Measurements from ENCODE around the gene DDX39A. TPM values are rescaled to one million over a fixed set of nuclear protein-coding genes. Genes with fewer than 3 reads are reported as not detected.

Gene DDX39A
- total RNA-seq, 1 experiment from 2014 or later, result 117 TPM

- Histone ChIP-seq H3K36me3 (ENCODE audit: control insufficient read depth, insufficient read depth, low read length) (peaks cover 5% of the 10 kb centered on the region), H3K9me3 (ENCODE audit: control insufficient read depth, insufficient read depth, low read depth, low read length) (no peaks in the 10 kb centered on the region), H3K4me1 (ENCODE audit: control insufficient read depth, insufficient read depth, low read length) (peaks cover 28% of the 10 kb centered on the region), H3K27ac (ENCODE audit: low read length) (no peak overlapping the region), H3K4me3 (ENCODE audit: low read depth in 2 of 2, low read length in 2 of 2) (no peak overlapping the region), H3K27me3 (ENCODE audit: control insufficient read depth, insufficient read depth, low read length) (no peaks in the 10 kb centered on the region)
- ChIA-PET CTCF (no interaction called here), POLR2A (interaction anchor here (0.7 kb wide), 1 partner anchor 276 kb away, joined by 3 read pairs; no protein-coding TSS in a partner anchor)
- TF ChIP-seq, protein P1, sequence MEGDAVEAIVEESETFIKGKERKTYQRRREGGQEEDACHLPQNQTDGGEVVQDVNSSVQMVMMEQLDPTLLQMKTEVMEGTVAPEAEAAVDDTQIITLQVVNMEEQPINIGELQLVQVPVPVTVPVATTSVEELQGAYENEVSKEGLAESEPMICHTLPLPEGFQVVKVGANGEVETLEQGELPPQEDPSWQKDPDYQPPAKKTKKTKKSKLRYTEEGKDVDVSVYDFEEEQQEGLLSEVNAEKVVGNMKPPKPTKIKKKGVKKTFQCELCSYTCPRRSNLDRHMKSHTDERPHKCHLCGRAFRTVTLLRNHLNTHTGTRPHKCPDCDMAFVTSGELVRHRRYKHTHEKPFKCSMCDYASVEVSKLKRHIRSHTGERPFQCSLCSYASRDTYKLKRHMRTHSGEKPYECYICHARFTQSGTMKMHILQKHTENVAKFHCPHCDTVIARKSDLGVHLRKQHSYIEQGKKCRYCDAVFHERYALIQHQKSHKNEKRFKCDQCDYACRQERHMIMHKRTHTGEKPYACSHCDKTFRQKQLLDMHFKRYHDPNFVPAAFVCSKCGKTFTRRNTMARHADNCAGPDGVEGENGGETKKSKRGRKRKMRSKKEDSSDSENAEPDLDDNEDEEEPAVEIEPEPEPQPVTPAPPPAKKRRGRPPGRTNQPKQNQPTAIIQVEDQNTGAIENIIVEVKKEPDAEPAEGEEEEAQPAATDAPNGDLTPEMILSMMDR (IDR thresholded peaks at IDR 0.05), result no peak
- no peak for TF ChIP-seq REST (IDR thresholded peaks at IDR 0.05; ENCODE audit: insufficient read depth in 1 of 2, low read depth in 2 of 2, low read length in 1 of 2)
- no peak for TF ChIP-seq TCF7L2 (IDR thresholded peaks at IDR 0.05; ENCODE audit: low read depth, low read length)
- no peak for TF ChIP-seq SIN3A (IDR thresholded peaks at IDR 0.05; ENCODE audit: borderline replicate concordance, insufficient read depth, low read depth, low read length)
- TF ChIP-seq POLR2AphosphoS5 (IDR thresholded peaks at IDR 0.05; ENCODE audit: low read depth, low read length), result no peak
- BruUV-seq (replicated peaks), result no TSS peak
- intact Hi-C loops (cut with micrococcal nuclease; ENCODE audit: unreplicated experiment), result no loop called here
- DNase-seq (ENCODE audit: low read depth, low spot score) (no peak), ATAC-seq (no peak)
- in situ Hi-C loops (cut with HindIII; ENCODE audit: low pct_unique_long_range_greater_than_20kb, low sequenced_read_pairs), result no loop called here
Observed at GRCh38 chr19:14412996-14413692, 6.0 kb downstream of the DDX39A start.

DNA sequence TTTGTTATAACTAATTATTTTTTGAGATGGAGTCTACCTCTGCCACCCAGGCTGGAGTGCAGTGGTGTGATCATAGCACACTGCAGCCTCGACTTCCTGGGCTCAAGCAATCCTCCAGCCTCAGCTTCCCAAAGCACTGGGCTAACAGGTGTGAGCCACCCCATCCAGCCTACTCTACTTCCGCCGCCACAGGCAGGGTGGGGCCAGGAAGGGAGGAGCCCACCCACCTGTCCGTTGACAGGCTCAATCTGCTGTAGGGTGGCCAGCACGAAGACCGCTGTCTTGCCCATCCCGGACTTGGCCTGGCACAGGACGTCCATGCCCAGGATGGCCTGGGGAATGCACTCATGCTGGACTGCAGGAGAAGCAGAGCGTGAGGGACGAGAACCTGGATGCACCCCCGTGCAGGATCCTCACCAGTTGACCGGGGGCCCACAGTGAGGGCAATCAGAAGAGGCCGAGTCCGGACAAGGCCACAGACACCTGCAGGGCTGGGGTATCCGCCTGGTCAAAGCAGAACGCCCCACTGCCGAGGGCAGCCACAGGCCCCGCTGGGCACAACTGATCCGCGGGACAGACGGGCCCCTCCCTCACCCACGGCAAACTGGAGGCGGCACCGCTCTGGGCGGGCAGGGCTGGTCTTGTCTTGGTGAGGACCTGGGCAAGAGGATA lies 6.7 kb downstream of the DDX39A start:
- peaks cover 31% of the 10 kb centered on the region for H3K4me1 ChIP-seq (ENCODE audit: control insufficient read depth, insufficient read depth, low read length)
- ATAC-seq (no peak), DNase-seq (ENCODE audit: low read depth, low spot score) (no peak)
- BruUV-seq (replicated peaks), result no TSS peak
- peaks cover 5% of the 10 kb centered on the region for H3K36me3 ChIP-seq (ENCODE audit: control insufficient read depth, insufficient read depth, low read length)
- H3K27ac ChIP-seq (ENCODE audit: low read length), result no peak overlapping the region
- TF ChIP-seq, protein P1 (IDR thresholded peaks at IDR 0.05), result no peak
- TF ChIP-seq REST (IDR thresholded peaks at IDR 0.05; ENCODE audit: insufficient read depth in 1 of 2, low read depth in 2 of 2, low read length in 1 of 2) (no peak), TCF7L2 (IDR thresholded peaks at IDR 0.05; ENCODE audit: low read depth, low read length) (no peak), POLR2AphosphoS5 (IDR thresholded peaks at IDR 0.05; ENCODE audit: low read depth, low read length) (no peak), SIN3A (IDR thresholded peaks at IDR 0.05; ENCODE audit: borderline replicate concordance, insufficient read depth, low read depth, low read length) (no peak)
- no peak overlapping the region for H3K4me3 ChIP-seq (ENCODE audit: low read depth in 2 of 2, low read length in 2 of 2)
- no peaks in the 10 kb centered on the region for H3K27me3 ChIP-seq (ENCODE audit: control insufficient read depth, insufficient read depth, low read length)
- CTCF ChIA-PET, result no interaction called here
- intact Hi-C loops (cut with micrococcal nuclease; ENCODE audit: unreplicated experiment), result no loop called here
- POLR2A ChIA-PET, result interaction anchor here (0.7 kb wide), 1 partner anchor 276 kb away, joined by 3 read pairs; no protein-coding TSS in a partner anchor
- no peaks in the 10 kb centered on the region for H3K9me3 ChIP-seq (ENCODE audit: control insufficient read depth, insufficient read depth, low read depth, low read length)
- in situ Hi-C loops (cut with HindIII; ENCODE audit: low pct_unique_long_range_greater_than_20kb, low sequenced_read_pairs), result no loop called here

Measured in Panc1 (cell line).